Measurements from ENCODE around the gene GPR68.

GPR68 gene

DNA sequence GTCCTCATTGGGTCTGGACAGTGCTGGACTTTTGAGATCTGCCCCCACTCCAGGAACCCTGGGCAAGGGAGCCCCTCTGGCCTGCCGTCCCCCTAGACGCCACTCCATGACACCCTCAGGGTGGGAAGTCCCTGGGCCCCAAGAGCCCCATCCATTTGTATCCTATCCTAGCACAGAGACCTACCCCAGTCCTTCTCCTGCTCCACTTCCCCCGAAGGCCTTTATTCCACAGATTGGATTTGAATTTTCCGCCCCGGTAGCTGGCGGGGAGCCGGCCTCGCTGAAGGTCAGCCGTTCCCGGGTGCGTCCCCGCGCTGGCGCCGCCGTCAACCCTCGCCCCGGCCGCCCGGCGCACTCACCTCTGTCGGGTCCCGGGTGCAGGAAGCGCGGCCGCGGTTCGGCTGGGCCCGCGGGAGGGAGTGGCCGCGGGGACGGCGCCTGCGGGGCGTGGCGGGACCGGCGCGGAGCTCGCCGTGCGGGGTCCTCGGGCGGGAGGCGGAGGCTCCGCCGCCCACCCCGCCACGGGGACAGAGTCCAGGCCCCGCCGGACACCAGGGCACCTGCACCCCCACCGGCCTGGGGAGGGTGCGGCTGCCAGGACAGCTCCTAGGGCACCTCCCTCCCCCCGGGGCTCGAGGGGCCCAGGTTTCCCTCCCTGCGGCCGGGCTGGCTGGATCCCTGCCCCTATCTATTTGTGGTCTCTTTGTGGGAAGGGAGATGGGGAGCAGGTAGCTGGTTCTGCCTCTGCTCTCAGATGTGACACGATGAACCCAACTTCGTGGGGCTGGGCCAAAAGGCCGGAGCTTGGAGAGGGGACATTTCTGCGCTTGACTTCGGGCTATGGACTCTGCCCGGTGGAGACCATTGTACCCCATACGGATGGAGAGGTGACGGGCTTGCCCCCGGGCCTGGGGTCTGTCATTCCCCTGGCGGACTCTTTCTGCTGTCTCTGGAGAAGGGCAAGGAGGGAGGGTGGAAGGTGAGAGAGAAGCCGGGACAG is 19.9 kb upstream of the GPR68 start:
- no peaks in the 10 kb centered on the region for H3K36me3 ChIP-seq (ENCODE audit: control insufficient read depth, insufficient read depth, low read length)
- H3K4me3 ChIP-seq (ENCODE audit: extremely low read depth, insufficient read depth, low read length, poor library complexity, severe bottlenecking) = peak overlapping the region; percentile 19
- peaks cover 6% of the 10 kb centered on the region for H3K9me3 ChIP-seq (ENCODE audit: control insufficient read depth, low read length)
- H3K27ac ChIP-seq (ENCODE audit: low read depth, low read length, severe bottlenecking) = no peak overlapping the region
- WGBS, 2 experiments (ENCODE audit: insufficient coverage in 2 of 2) = 15 to 16% methylated on average over 34 to 55 of the region's 69 CpGs
- peaks cover 4% of the 10 kb centered on the region for H3K4me1 ChIP-seq (ENCODE audit: control insufficient read depth, insufficient read depth, low read length, poor library complexity, severe bottlenecking)

- H3K36me3 ChIP-seq (ENCODE audit: control insufficient read depth, insufficient read depth, low read length) = no peaks in the 10 kb centered on the region
- H3K4me1 ChIP-seq (ENCODE audit: control insufficient read depth, insufficient read depth, low read length, poor library complexity, severe bottlenecking) = peaks cover 4% of the 10 kb centered on the region
- peaks cover 6% of the 10 kb centered on the region for H3K9me3 ChIP-seq (ENCODE audit: control insufficient read depth, low read length)
- no peak overlapping the region for H3K27ac ChIP-seq (ENCODE audit: low read depth, low read length, severe bottlenecking)
- H3K4me3 ChIP-seq (ENCODE audit: extremely low read depth, insufficient read depth, low read length, poor library complexity, severe bottlenecking) = no peak overlapping the region
- 90 to 92% methylated on average over 2 of the region's 2 CpGs for WGBS, 2 experiments (ENCODE audit: insufficient coverage in 2 of 2)
Observed at GRCh38 chr14:91263329-91263728, 18.8 kb upstream of the GPR68 start.

DNA sequence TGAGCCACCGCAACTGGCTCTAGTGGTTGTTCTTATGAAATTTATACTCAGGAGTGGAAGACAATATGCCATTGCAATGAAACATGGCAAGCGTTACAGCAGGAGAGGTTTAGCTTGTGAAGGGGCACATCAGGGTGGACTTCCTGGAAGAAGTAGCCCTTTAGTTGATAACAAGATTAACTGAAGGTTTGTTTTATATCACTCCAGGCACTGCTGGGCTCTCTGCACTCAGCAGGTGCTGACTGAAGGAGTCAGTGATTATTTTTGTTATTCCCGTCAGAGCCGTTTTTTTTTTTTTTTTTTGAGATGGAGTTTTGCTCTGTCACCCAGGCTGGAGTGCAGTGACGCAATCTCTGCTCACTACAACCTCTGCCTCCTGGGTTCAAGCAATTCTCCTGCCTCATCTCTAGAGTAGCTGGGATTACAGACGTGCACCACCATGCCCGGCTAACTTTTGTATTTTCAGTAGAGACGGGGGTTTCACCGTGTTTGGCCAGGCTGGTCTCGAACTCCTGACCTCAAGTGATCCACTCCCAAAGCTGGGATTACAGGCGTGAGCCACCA is 17.6 kb upstream of the GPR68 start:
- peaks cover 6% of the 10 kb centered on the region for H3K9me3 ChIP-seq (ENCODE audit: control insufficient read depth, low read length)
- no peak overlapping the region for H3K27ac ChIP-seq (ENCODE audit: low read depth, low read length, severe bottlenecking)
- H3K4me1 ChIP-seq (ENCODE audit: control insufficient read depth, insufficient read depth, low read length, poor library complexity, severe bottlenecking) = peaks cover 12% of the 10 kb centered on the region
- H3K4me3 ChIP-seq (ENCODE audit: extremely low read depth, insufficient read depth, low read length, poor library complexity, severe bottlenecking) = no peak overlapping the region
- 90 to 91% methylated on average over 9 to 11 of the region's 11 CpGs for WGBS, 2 experiments (ENCODE audit: insufficient coverage in 2 of 2)
- no peaks in the 10 kb centered on the region for H3K36me3 ChIP-seq (ENCODE audit: control insufficient read depth, insufficient read depth, low read length)

- WGBS, 2 experiments (ENCODE audit: insufficient coverage in 2 of 2) = 92 to 97% methylated on average over 4 to 5 of the region's 5 CpGs
- no peak overlapping the region for H3K27ac ChIP-seq (ENCODE audit: low read depth, low read length, severe bottlenecking)
- H3K36me3 ChIP-seq (ENCODE audit: control insufficient read depth, insufficient read depth, low read length) = no peaks in the 10 kb centered on the region
- peaks cover 6% of the 10 kb centered on the region for H3K9me3 ChIP-seq (ENCODE audit: control insufficient read depth, low read length)
- H3K4me1 ChIP-seq (ENCODE audit: control insufficient read depth, insufficient read depth, low read length, poor library complexity, severe bottlenecking) = peaks cover 12% of the 10 kb centered on the region
- H3K4me3 ChIP-seq (ENCODE audit: extremely low read depth, insufficient read depth, low read length, poor library complexity, severe bottlenecking) = no peak overlapping the region
Observed at GRCh38 chr14:91261115-91261514, 16.6 kb upstream of the GPR68 start.

DNA sequence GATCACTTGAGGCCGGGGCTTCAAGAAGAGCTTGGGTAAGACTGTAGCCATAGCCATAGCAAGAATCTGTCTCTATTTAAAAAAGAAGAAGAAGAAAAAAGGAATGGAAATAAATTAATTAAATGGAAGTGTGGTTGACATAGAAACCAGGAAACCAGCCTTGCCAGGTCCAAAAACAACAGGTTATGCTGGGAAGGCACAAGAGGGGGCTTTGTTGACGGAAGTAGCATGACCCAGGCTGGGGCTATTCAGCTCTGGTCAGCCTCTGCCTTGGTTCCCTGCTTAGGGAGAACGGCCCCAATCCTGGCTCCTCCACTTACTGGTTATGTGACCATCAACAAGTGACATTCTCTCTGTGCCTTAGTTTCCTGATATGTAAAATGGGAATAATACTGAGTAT is 14.4 kb upstream of the GPR68 start:
- WGBS, 2 experiments (ENCODE audit: insufficient coverage in 2 of 2) = 100% methylated on average over 2 of the region's 3 CpGs
- H3K9me3 ChIP-seq (ENCODE audit: control insufficient read depth, low read length) = peaks cover 6% of the 10 kb centered on the region
- H3K36me3 ChIP-seq (ENCODE audit: control insufficient read depth, insufficient read depth, low read length) = no peaks in the 10 kb centered on the region
- no peak overlapping the region for H3K27ac ChIP-seq (ENCODE audit: low read depth, low read length, severe bottlenecking)
- peaks cover 8% of the 10 kb centered on the region for H3K4me1 ChIP-seq (ENCODE audit: control insufficient read depth, insufficient read depth, low read length, poor library complexity, severe bottlenecking)
- no peak overlapping the region for H3K4me3 ChIP-seq (ENCODE audit: extremely low read depth, insufficient read depth, low read length, poor library complexity, severe bottlenecking)

DNA sequence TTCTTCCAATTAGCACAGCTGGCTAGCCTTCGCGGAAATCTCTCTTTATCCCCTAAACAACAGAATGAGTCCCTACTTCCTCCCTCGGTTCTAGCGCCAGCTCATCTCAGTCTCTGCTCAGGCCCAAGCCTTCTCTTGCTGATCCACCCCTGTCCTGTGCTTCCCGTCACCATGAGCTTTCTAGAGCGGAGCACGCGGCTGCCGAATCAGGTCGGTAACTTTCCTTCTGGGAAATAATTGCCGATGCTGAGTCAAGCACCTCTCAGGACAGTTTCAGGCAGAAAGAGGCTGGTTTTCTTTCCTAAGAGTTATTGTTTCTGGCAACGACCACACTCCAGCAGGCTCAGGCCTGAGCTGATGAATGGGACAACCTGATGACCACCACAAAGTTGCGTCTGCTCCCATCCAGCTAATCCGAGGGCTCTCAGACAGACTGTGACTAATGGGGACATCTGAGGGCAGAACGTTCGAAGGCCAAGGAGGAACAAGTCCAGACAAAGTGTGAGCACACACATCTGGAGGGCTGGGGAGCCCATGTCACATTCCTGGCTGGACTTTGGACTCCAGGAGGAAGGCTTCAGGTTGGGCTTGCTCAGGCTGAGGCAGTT is 13.6 kb upstream of the GPR68 start:
- Histone ChIP-seq H3K36me3 (ENCODE audit: control insufficient read depth, insufficient read depth, low read length) (no peaks in the 10 kb centered on the region), H3K4me1 (ENCODE audit: control insufficient read depth, insufficient read depth, low read length, poor library complexity, severe bottlenecking) (peaks cover 8% of the 10 kb centered on the region), H3K4me3 (ENCODE audit: extremely low read depth, insufficient read depth, low read length, poor library complexity, severe bottlenecking) (no peak overlapping the region), H3K9me3 (ENCODE audit: control insufficient read depth, low read length) (peaks cover 6% of the 10 kb centered on the region), H3K27ac (ENCODE audit: low read depth, low read length, severe bottlenecking) (peak overlapping the region; percentile 71)
- 85 to 89% methylated on average over 16 of the region's 16 CpGs for WGBS, 2 experiments (ENCODE audit: insufficient coverage in 2 of 2)

- peak overlapping the region; percentile 71 for H3K27ac ChIP-seq (ENCODE audit: low read depth, low read length, severe bottlenecking)
- H3K4me3 ChIP-seq (ENCODE audit: extremely low read depth, insufficient read depth, low read length, poor library complexity, severe bottlenecking) = no peak overlapping the region
- peaks cover 6% of the 10 kb centered on the region for H3K9me3 ChIP-seq (ENCODE audit: control insufficient read depth, low read length)
- H3K36me3 ChIP-seq (ENCODE audit: control insufficient read depth, insufficient read depth, low read length) = no peaks in the 10 kb centered on the region
- 47 to 49% methylated on average over 5 to 6 of the region's 8 CpGs for WGBS, 2 experiments (ENCODE audit: insufficient coverage in 2 of 2)
- H3K4me1 ChIP-seq (ENCODE audit: control insufficient read depth, insufficient read depth, low read length, poor library complexity, severe bottlenecking) = peaks cover 8% of the 10 kb centered on the region
Observed at GRCh38 chr14:91257328-91258010, 13.0 kb upstream of the GPR68 start.

- no peak overlapping the region for H3K27ac ChIP-seq (ENCODE audit: low read depth, low read length, severe bottlenecking)
- no peak overlapping the region for H3K4me3 ChIP-seq (ENCODE audit: extremely low read depth, insufficient read depth, low read length, poor library complexity, severe bottlenecking)
- WGBS, 2 experiments (ENCODE audit: insufficient coverage in 2 of 2) = 100% methylated on average over 1 of the region's 1 CpG
- no peaks in the 10 kb centered on the region for H3K36me3 ChIP-seq (ENCODE audit: control insufficient read depth, insufficient read depth, low read length)
- H3K4me1 ChIP-seq (ENCODE audit: control insufficient read depth, insufficient read depth, low read length, poor library complexity, severe bottlenecking) = peaks cover 8% of the 10 kb centered on the region
- peaks cover 6% of the 10 kb centered on the region for H3K9me3 ChIP-seq (ENCODE audit: control insufficient read depth, low read length)
Observed at GRCh38 chr14:91256661-91257060, 12.2 kb upstream of the GPR68 start.

DNA sequence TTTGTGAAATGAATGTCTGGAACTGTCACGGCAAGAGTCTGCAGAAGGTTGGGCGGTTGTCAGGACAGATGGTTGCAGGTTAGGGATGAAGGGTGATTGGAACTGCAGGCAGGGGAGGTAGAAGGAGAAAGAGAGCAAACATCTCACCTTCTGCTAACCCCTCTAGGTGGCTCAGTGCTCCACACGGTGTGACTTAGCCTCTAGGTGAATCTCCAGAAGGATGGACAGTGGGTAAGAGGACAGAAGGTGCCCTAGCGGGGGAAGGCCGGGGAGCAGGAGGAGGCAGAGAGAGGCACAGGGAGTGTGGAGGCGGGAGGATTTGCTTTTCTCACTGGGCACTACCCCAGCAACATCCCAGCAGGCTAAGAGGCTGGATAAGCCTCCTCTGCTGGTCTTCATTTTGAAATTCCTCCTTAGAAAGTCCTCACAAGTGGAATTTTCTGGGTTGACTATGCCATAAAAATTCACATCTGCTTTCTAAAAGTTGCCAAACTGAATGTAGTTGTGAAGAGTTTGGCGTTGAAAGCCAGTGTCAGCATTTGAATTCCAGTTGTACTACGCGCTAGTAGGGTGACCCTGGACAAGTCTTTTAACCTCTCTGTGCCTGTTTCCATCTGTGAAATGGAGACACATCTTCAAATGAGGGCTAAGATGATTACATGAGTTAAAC is 10.7 kb upstream of the GPR68 start:
- Histone ChIP-seq H3K36me3 (ENCODE audit: control insufficient read depth, insufficient read depth, low read length) (no peaks in the 10 kb centered on the region), H3K4me3 (ENCODE audit: extremely low read depth, insufficient read depth, low read length, poor library complexity, severe bottlenecking) (no peak overlapping the region), H3K4me1 (ENCODE audit: control insufficient read depth, insufficient read depth, low read length, poor library complexity, severe bottlenecking) (peaks cover 8% of the 10 kb centered on the region), H3K27ac (ENCODE audit: low read depth, low read length, severe bottlenecking) (no peak overlapping the region), H3K9me3 (ENCODE audit: control insufficient read depth, low read length) (no peaks in the 10 kb centered on the region)
- WGBS, 2 experiments (ENCODE audit: insufficient coverage in 2 of 2) = 88 to 93% methylated on average over 3 to 8 of the region's 9 CpGs

DNA sequence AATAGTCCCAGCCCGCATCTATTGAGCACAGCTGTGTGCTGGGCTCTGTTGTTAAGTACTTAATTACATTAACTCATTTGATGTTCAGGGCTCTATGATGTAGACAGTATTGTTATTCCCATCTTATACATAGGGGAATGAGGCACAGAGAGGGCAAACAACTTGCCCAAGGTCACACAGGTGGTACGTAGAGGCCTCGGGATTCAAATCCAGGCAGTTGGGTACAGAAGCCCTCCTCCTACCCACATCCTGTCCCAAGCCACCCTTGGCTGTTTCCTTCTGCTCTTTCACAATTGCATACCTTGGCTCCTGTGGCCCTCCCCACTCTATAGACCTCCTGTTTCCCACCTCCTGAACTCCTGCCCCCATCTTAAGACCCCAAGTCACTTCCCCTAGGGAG is 10.0 kb upstream of the GPR68 start:
- Histone ChIP-seq H3K9me3 (ENCODE audit: control insufficient read depth, low read length) (no peaks in the 10 kb centered on the region), H3K4me1 (ENCODE audit: control insufficient read depth, insufficient read depth, low read length, poor library complexity, severe bottlenecking) (peaks cover 12% of the 10 kb centered on the region), H3K4me3 (ENCODE audit: extremely low read depth, insufficient read depth, low read length, poor library complexity, severe bottlenecking) (no peak overlapping the region), H3K27ac (ENCODE audit: low read depth, low read length, severe bottlenecking) (no peak overlapping the region), H3K36me3 (ENCODE audit: control insufficient read depth, insufficient read depth, low read length) (no peaks in the 10 kb centered on the region)
- WGBS, 2 experiments (ENCODE audit: insufficient coverage in 2 of 2) = 90 to 94% methylated on average over 2 of the region's 3 CpGs

All from mesodermal cell (in vitro differentiated cells).